GM21529 (cell line): ENCODE results near the gene MOB3A.

Experiments used
- ATAC-seq: cut with Tn5 transposase; IDR thresholded peaks from one replicate; pipeline ENCODE4 v1.9.1; 2021; ENCODE audit not compliant: unreplicated experiment

MOB3A gene

DNA sequence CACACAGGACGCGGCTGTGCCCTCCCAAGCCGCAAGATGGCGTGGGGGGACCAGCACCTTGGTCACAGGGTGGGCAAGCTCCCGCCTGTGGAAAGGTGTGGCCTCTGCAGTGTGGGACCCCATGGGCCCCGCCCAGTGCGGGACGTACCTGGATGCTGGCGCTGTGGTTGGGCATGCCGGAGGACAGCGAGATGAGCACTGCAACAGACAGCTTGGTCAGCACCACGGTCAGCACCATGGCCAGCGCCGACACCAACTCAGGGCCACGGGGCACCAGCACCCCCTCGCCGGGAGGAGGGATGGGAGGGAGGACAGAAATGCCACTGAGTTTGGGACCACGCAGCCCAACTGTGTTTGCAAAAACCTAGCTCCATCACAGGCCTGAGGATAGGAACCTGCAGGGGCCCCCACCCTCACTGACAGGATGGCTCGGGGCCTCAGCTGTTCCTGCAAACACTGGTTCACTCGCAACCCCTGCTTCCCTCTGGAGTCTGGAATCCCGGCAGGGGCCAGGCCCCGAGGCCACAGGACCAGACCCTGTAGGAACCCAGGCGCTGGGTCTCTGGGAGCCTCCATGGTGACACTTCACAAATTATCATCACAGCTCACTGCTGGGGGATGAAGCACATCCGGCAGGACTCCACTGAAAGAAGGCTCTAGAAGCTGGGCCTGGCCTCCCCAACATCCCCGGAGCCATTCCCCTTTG, 27.7 kb upstream of the MOB3A start:
- ATAC-seq = no peak

DNA sequence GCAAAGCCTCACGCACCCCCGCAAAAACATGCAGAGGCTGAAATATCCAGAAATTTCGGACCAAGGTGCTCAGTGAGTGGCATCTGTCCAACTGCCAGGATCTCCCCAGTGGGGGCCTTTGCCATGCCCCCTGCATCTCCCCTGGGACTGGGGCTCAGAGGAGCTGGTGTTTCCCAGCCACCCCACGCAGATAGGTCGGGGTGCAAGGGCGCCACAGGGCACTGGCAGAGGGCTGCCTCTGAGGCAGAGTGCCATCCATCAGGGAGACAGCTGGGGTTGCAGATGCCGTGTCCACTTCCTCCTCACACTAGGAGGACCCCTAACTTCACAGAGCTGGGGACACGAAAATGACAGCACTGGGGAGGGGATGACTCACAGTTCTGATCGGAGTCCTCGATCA, 26.9 kb upstream of the MOB3A start:
- ATAC-seq = no peak

- ATAC-seq = no peak
Observed at GRCh38 chr19:2122251-2122650, 26.1 kb upstream of the MOB3A start.

- ATAC-seq = no peak
Observed at GRCh38 chr19:2121416-2122051, 25.4 kb upstream of the MOB3A start.

DNA sequence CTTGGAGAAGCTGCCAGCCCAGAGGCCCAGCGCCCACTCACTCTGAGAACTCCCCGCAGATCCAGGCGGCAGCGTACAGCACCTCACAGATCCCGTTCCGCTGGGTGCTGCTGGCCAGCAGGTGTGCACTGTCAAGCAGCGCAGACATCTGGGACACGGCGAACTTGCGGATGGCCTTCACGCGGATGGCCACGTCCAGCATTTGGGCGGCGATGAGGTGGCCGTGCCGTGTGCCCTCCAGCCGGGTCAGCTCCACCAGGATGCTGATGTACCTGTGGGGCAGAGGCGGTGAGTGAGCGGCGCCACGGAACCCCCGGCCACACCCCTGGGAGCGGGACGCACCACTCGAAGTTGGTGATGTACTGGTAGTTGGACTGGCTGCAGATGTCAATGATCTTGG, 24.7 kb upstream of the MOB3A start:
- no peak for ATAC-seq

DNA sequence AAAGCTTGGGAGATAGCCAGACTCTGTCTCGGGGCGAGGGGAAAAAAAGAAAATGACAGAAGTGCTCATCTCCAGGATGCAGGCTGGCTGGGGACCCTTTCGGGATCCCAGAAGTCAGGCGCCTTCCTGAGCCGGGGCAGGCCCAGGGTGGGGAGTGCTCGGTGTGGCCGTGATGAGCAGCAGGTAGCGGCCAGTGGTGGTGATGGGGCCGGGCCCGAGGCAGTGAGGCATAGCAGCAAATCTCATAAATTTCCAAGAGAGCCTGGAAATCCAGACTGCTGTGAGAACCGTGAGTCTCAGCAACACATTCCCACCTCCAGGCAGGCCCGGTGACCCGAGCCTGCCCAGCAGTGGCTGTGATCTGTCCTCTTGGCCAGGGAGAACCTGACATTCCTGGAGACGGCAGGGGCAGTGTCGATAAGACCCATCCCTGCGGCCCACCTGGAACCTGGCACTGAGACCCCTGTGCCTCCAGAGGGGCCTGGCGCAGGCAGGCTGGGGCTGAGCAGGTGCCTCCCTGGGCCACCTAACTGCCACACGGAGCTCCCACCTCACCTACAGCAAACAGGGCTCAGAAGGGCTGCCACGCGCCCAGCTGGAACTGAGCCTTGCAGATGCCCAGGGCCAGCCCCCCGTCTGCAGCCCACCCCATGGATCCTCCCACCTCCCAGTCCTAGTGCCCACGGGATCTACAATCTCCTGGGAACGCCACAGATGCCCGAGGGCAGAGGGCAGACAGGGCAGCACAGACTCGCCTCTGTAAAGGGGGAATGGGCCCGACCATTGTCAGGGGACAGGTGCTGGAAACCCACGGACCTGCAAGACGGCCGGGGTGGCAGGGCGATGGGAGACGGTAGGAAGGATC, 24.0 kb upstream of the MOB3A start:
- no peak for ATAC-seq

DNA sequence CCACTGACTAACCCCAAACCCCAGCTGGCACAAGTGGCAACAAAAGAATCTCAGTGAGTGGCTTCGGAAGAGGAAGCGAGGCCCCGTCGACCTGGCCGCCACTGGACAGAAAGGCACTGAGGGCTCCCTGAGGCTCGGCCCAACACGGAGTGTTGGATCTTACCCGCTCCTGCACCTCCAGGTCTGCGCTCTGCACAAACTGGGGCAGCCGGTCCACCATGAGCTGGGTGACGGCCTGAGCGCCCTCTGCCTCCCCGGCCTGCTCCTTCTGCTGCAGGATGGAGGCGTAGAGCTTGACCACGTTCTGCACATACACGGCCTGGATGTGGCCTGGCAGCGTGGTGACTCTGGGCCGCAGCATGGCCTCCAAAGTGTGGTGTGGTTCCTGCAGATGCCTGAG, 22.3 kb upstream of the MOB3A start:
- no peak for ATAC-seq

DNA sequence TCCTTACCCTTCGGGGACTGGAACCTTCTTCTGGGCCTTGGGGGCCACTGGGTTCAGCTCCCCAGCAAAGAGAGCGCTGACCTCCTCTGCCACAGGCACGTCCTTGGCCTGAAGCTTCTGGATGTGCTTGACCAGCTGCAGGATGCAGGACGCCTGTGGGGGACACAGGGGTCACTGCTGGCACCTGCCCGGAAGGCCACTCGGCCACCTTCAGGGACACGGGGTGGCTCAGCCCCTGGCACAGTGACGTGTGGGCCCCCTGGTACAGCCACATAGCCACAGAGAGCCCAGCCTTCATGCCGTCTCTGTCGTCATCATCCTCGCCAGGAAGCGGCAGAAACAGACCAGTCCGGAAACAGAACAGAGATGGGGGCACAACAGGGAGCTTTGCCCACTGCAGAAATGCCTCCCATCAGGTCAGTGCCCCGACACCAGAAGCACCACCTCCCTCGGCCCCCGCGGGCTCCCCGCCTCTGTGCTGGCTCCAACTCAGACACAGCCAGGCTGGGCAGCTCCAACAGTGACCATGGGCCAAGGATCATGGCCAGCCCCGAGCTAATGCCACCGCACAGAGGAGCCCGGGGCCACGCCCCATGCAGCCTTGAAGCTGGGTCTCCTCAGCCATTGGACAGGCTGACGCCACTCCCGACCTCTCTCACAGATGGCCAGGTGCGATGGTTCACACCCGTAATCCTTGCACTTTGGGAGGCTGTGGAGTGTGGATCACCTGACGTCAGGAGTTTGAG, 21.3 kb upstream of the MOB3A start:
- ATAC-seq = no peak

DNA sequence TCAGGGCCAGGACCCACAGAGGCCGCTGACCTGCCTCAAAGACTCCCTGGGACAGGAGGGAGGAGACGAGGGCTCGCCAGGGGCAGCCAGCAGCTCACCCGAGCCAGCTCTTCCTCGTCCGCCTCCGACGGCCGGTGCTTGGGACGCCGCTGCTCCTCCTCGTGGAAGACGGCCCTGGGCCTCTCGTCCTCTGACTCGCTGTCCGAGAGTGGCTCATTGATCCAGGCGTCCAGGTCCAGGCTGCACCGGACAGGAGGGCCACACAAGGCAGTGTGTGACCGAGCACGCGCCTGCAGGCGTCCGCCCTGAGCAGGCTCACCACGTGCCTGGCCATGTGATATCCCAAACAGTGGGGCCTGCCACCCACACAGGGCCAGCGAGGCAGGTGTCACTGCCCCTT, 20.4 kb upstream of the MOB3A start:
- ATAC-seq = no peak

DNA sequence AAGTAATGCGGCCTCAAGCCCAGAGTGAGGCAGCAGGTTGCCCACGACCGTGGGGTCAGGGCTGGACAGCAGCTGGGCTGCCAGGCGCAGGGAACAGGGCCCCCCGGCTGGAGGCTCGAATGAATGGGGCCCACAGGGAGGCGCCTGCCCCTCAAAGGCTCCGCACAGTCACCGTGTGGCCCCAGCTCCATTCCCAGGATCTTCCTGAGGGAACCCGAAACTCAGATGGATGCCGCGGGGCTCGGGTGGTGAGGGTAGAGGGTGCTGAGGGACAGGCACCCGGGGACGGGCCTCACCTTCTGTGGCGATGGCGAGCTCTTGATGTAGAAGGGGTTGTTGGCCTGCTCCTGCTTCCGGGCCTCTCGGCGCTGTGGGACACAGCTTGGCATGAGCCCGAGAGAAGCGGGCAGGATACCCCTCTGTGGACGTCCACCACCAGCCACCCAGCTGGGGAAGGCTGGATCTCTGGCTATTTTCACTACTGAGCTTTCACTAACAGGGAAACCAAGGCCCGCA, 19.8 kb upstream of the MOB3A start:
- no peak for ATAC-seq

- no peak for ATAC-seq
Observed at GRCh38 chr19:2115324-2115723, 19.2 kb upstream of the MOB3A start.

GRCh38 chr19:2114821-2115220, 18.7 kb upstream of the MOB3A start:
- no peak for ATAC-seq

DNA sequence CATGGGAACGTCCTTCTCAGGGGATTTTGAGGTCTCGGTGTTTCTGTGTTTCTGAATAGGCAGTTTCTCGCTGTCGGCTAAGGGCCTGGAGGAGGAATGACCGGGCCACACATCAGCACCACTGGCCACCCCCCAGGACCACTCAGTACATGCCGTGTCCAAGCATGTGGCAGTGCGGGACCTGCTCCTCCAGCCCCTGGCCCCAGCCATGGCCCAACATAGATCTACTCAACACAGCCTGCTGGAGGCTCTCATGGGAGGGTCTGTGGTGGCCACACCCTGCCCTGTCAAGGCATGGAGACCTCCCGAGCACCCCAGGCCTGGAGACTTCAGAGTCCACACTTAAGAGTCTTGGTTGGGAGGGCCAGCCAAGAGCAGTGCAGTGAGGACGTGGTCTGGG, 18.1 kb upstream of the MOB3A start:
- ATAC-seq = no peak

- no peak for ATAC-seq
Observed at GRCh38 chr19:2113439-2114211, 17.5 kb upstream of the MOB3A start.

- no peak for ATAC-seq
Observed at GRCh38 chr19:2112516-2113320, 16.6 kb upstream of the MOB3A start.

- ATAC-seq = no peak
Observed at GRCh38 chr19:2111886-2112285, 15.8 kb upstream of the MOB3A start.

GRCh38 chr19:2111425-2111824, 15.3 kb upstream of the MOB3A start:
- ATAC-seq = no peak

- ATAC-seq = no peak
Observed at GRCh38 chr19:2110822-2111221, 14.7 kb upstream of the MOB3A start.

DNA sequence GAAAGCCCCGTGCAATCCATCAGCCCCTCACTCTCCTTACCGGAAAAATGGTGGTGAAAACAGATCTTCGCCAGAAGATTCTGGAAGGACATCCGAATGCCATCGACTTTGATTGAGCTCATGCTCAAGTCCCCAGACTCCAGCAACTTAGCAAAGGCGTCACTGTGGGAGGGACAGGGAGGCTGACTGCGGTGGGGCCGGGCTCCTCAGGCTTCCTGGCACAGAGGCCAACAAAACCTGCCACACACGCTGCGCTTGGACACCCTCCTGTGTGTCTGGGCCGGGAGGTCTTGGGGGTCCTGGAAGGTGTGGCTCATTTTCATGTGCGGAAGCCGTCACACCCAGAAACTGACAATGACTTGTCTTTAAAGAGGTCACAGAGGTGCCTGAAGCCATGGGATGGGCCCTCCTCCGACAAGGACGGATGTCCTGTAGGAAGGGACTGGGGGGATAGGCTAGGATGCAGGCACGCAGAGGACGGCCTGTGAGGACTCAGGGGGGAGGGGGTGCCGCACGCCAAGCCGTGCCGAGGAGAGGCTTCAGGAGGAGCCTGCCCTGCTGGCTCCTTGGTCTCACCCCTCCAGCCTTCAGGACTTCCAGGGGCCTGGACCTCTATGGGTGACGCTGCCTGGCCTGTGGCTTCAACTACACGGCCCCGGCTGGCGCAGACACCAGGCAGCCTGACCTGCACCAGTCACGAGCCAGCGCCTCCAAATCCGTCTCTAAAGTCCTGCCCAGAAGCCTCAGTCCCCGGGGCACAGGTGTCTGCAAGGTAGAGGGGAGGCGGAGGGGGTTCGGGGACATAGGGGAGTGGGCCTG, 13.1 kb upstream of the MOB3A start:
- ATAC-seq = no peak
